Measurements from ENCODE around the gene MED10. TPM values are rescaled to one million over a fixed set of nuclear protein-coding genes. Genes with fewer than 3 reads are reported as not detected.

Gene MED10, protein sequence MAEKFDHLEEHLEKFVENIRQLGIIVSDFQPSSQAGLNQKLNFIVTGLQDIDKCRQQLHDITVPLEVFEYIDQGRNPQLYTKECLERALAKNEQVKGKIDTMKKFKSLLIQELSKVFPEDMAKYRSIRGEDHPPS
- total RNA-seq = 23.0 TPM

GRCh38 chr5:6377905-6378765 lies at the start of gene MED10:
Gene MED10, minus strand, starts transcription at chr5:6378547. Its CDS starts 64 bp downstream, at chr5:6378483.

Other genes with a start within 250 kb of the MED10 start
- 6.5 TPM for gene UBE2QL1, start 70.3 kb upstream of the MED10 start, total RNA-seq

Data from camera-type eye (tissue), 1 donor.